Activated CD4-positive, alpha-beta T cell treated with anti-CD3 and anti-CD28 coated beads, Interleukin-2, amount 50 U/mL, for 16 hours (primary cell): ENCODE data around the gene TMEM191B.
"Not testable (repeated sequence)": the region's sequence is repeated elsewhere in the genome, so short reads cannot be mapped to it uniquely, and the experiment has no call there.

ENCODE experiments used
- DNase-seq: peaks from one replicate; pipeline ENCODE4 v3.0.0-alpha.2; 2020

TMEM191B gene

GRCh38 chr22:18527752-18528596, at the start of gene TMEM191B:
Gene TMEM191B (plus strand): TSS chr22:18527802. CDS start chr22:18527981, 179 bp downstream.
- not testable (repeated sequence) for DNase-seq

- not testable (repeated sequence) for DNase-seq
These were observed 31.4 kb upstream of the TMEM191B start for GRCh38 chr22:18496227-18496626.

- DNase-seq, result not testable (repeated sequence)
These were observed 16.3 kb upstream of the TMEM191B start for GRCh38 chr22:18511327-18511726.

- DNase-seq, result not testable (repeated sequence)
These were observed 15.2 kb upstream of the TMEM191B start for GRCh38 chr22:18512378-18512777.

GRCh38 chr22:18513454-18513853, 14.1 kb upstream of the TMEM191B start:
- not testable (repeated sequence) for DNase-seq

GRCh38 chr22:18518061-18518460, 9.5 kb upstream of the TMEM191B start, which contains the start of gene GGTLC3:
Gene GGTLC3 (minus strand): TSS chr22:18518161. CDS start chr22:18517897, 264 bp downstream.
- DNase-seq, result not testable (repeated sequence)

- not testable (repeated sequence) for DNase-seq
These were observed 4.8 kb upstream of the TMEM191B start for GRCh38 chr22:18522762-18523161.

- not testable (repeated sequence) for DNase-seq
These were observed 4.3 kb upstream of the TMEM191B start for GRCh38 chr22:18523328-18523727.

- peak; percentile 77 for DNase-seq
These were observed 1.2 kb downstream of the TMEM191B start for GRCh38 chr22:18528597-18529415.

GRCh38 chr22:18529416-18530145, 2.0 kb downstream of the TMEM191B start:
- DNase-seq, result not testable (repeated sequence)

- DNase-seq, result not testable (repeated sequence)
These were observed 6.0 kb downstream of the TMEM191B start for GRCh38 chr22:18533633-18534032.

GRCh38 chr22:18534315-18534714, 6.7 kb downstream of the TMEM191B start:
- not testable (repeated sequence) for DNase-seq

- DNase-seq, result not testable (repeated sequence)
These were observed 12.4 kb downstream of the TMEM191B start for GRCh38 chr22:18539994-18540393.

GRCh38 chr22:18543400-18543799, 15.8 kb downstream of the TMEM191B start:
- not testable (repeated sequence) for DNase-seq

- DNase-seq, result not testable (repeated sequence)
These were observed 17.0 kb downstream of the TMEM191B start for GRCh38 chr22:18544615-18545014.

GRCh38 chr22:18549458-18550179, 22.0 kb downstream of the TMEM191B start:
- DNase-seq, result not testable (repeated sequence)

GRCh38 chr22:18551046-18551445, 23.4 kb downstream of the TMEM191B start:
- DNase-seq, result not testable (repeated sequence)

GRCh38 chr22:18552839-18553597, 25.4 kb downstream of the TMEM191B start:
- not testable (repeated sequence) for DNase-seq

GRCh38 chr22:18554280-18555256, 27.0 kb downstream of the TMEM191B start:
- DNase-seq, result not testable (repeated sequence)

- not testable (repeated sequence) for DNase-seq
These were observed 30.9 kb downstream of the TMEM191B start for GRCh38 chr22:18558516-18558915.
